ENCODE results near the gene DCHS1. TPM values are rescaled to one million over a fixed set of nuclear protein-coding genes. Genes with fewer than 3 reads are reported as not detected.

Gene DCHS1
- total RNA-seq, 2 experiments from 2014 or later = 0.35 to 0.40 TPM

- peaks cover 59% of the 10 kb centered on the region for H3K36me3 Mint-ChIP-seq (ENCODE audit: low read depth)
- peak overlapping the region; percentile 80 for H3K4me3 Mint-ChIP-seq
- peaks cover 43% of the 10 kb centered on the region for H3K4me1 Mint-ChIP-seq
- no peak for DNase-seq
- ChIA-PET POLR2A (interaction anchor here (0.7 to 1.8 kb wide), 4 partner anchors 9 to 252 kb away, joined by 3 to 7 read pairs (median 5); partner anchors contain the start of gene MRPL17), CTCF (interaction anchor here (0.8 to 3.8 kb wide), 12 partner anchors 10 to 233 kb away, joined by 3 to 14 read pairs (median 5); partner anchors contain the start of gene MRPL17)
- H3K27ac Mint-ChIP-seq = peak overlapping the region; percentile 85
- H3K9me3 Mint-ChIP-seq = no peaks in the 10 kb centered on the region
- H3K27me3 Mint-ChIP-seq = no peaks in the 10 kb centered on the region
These were observed 43.7 kb downstream of the DCHS1 start for GRCh38 chr11:6611963-6612212.

GRCh38 chr11:6611092-6611962, 44.3 kb downstream of the DCHS1 start:
- peak overlapping the region; percentile 80 for H3K4me3 Mint-ChIP-seq
- H3K9me3 Mint-ChIP-seq = no peaks in the 10 kb centered on the region
- peaks cover 42% of the 10 kb centered on the region for H3K4me1 Mint-ChIP-seq
- no peaks in the 10 kb centered on the region for H3K27me3 Mint-ChIP-seq
- CTCF ChIA-PET = interaction anchor here (0.8 to 3.8 kb wide), 11 partner anchors 10 to 232 kb away, joined by 3 to 14 read pairs (median 5); partner anchors contain the start of gene MRPL17
- peaks cover 58% of the 10 kb centered on the region for H3K36me3 Mint-ChIP-seq (ENCODE audit: low read depth)
- peak overlapping the region; percentile 85 for H3K27ac Mint-ChIP-seq
- peak; percentile 30 for DNase-seq
- POLR2A ChIA-PET = interaction anchor here (0.7 to 1.8 kb wide), 4 partner anchors 9 to 252 kb away, joined by 3 to 7 read pairs (median 5); partner anchors contain the start of gene MRPL17

GRCh38 chr11:6610591-6610990, 45.0 kb downstream of the DCHS1 start:
- Mint-ChIP-seq H3K4me1 (peaks cover 39% of the 10 kb centered on the region), H3K36me3 (ENCODE audit: low read depth) (peaks cover 58% of the 10 kb centered on the region), H3K27me3 (no peaks in the 10 kb centered on the region), H3K4me3 (peak overlapping the region; percentile 80), H3K27ac (peak overlapping the region; percentile 85), H3K9me3 (no peaks in the 10 kb centered on the region)
- no peak for DNase-seq
- ChIA-PET POLR2A (no interaction called here), CTCF (interaction anchor here (1.2 to 1.8 kb wide), 2 partner anchors 10 to 61 kb away, joined by 3 to 4 read pairs; no protein-coding TSS in a partner anchor)

- Mint-ChIP-seq H3K4me3 (peak overlapping the region; percentile 80), H3K9me3 (no peaks in the 10 kb centered on the region), H3K27me3 (no peaks in the 10 kb centered on the region), H3K4me1 (peaks cover 38% of the 10 kb centered on the region), H3K36me3 (ENCODE audit: low read depth) (peaks cover 50% of the 10 kb centered on the region), H3K27ac (peak overlapping the region; percentile 42)
- DNase-seq = no peak
- ChIA-PET CTCF (interaction anchor here (1.0 to 3.3 kb wide), 4 partner anchors 10 to 121 kb away, joined by 3 to 10 read pairs (median 4); partner anchors contain the start of gene TPP1), POLR2A (no interaction called here)
These were observed 46.0 kb downstream of the DCHS1 start for GRCh38 chr11:6609502-6610015.

DNA sequence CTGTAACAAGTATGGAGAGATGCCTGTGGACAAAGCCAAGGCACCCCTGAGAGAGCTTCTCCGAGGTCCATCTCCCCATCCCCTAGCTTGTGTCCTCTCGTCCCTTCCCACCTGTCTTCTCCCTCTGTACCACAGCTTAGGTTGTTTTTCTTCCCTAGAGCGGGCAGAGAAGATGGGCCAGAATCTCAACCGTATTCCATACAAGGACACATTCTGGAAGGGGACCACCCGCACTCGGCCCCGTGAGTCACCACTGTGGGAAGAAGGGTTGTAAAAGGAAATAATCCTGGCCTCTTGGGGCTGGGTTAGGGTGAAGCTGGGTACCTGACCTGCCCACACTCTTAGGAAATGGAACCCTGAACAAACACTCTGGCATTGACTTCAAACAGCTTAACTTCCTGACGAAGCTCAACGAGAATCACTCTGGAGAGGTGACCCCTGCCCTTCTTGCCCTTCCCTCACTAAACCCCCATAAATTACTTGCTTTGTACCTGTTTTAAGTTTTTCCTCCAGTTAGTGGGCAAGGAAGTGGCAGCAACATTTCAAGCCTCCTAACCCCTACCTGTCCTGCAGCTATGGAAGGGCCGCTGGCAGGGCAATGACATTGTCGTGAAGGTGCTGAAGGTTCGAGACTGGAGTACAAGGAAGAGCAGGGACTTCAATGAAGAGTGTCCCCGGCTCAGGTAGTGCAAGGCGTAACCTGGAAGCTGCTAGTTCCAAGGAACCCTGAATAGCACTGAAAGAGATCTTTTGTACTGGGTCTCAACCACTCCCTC, 46.7 kb downstream of the DCHS1 start:
- Mint-ChIP-seq H3K9me3 (no peaks in the 10 kb centered on the region), H3K27ac (peak overlapping the region; percentile 44), H3K27me3 (no peaks in the 10 kb centered on the region), H3K4me3 (no peak overlapping the region), H3K36me3 (ENCODE audit: low read depth) (peaks cover 50% of the 10 kb centered on the region), H3K4me1 (peaks cover 38% of the 10 kb centered on the region)
- ChIA-PET POLR2A (no interaction called here), CTCF (interaction anchor here (1.0 to 3.3 kb wide), 4 partner anchors 10 to 120 kb away, joined by 3 to 10 read pairs (median 4); partner anchors contain the start of gene TPP1)
- DNase-seq = no peak

GRCh38 chr11:6608011-6608410, 47.6 kb downstream of the DCHS1 start:
- Mint-ChIP-seq H3K27me3 (no peaks in the 10 kb centered on the region), H3K4me1 (peaks cover 38% of the 10 kb centered on the region), H3K27ac (peak overlapping the region; percentile 90), H3K36me3 (ENCODE audit: low read depth) (peaks cover 50% of the 10 kb centered on the region), H3K4me3 (no peak overlapping the region), H3K9me3 (no peaks in the 10 kb centered on the region)
- POLR2A ChIA-PET = no interaction called here
- CTCF ChIA-PET = interaction anchor here (1.0 to 3.3 kb wide), 3 partner anchors 11 to 64 kb away, joined by 3 to 10 read pairs (median 5); partner anchors contain the start of gene TPP1
- DNase-seq = no peak

GRCh38 chr11:6607190-6607795, 48.3 kb downstream of the DCHS1 start:
- POLR2A ChIA-PET = no interaction called here
- peak; percentile 4 for DNase-seq
- H3K27me3 Mint-ChIP-seq = no peaks in the 10 kb centered on the region
- CTCF ChIA-PET = interaction anchor here (0.9 to 3.3 kb wide), 2 partner anchors 12 to 76 kb away, joined by 5 to 10 read pairs; partner anchors contain the start of genes MRPL17 and TPP1
- peaks cover 50% of the 10 kb centered on the region for H3K36me3 Mint-ChIP-seq (ENCODE audit: low read depth)
- peaks cover 38% of the 10 kb centered on the region for H3K4me1 Mint-ChIP-seq
- no peak overlapping the region for H3K4me3 Mint-ChIP-seq
- peak overlapping the region; percentile 90 for H3K27ac Mint-ChIP-seq
- H3K9me3 Mint-ChIP-seq = no peaks in the 10 kb centered on the region

- H3K4me1 Mint-ChIP-seq = peaks cover 38% of the 10 kb centered on the region
- H3K36me3 Mint-ChIP-seq (ENCODE audit: low read depth) = peaks cover 52% of the 10 kb centered on the region
- no peak overlapping the region for H3K4me3 Mint-ChIP-seq
These were observed 49.0 kb downstream of the DCHS1 start for GRCh38 chr11:6606471-6607189.

DNA sequence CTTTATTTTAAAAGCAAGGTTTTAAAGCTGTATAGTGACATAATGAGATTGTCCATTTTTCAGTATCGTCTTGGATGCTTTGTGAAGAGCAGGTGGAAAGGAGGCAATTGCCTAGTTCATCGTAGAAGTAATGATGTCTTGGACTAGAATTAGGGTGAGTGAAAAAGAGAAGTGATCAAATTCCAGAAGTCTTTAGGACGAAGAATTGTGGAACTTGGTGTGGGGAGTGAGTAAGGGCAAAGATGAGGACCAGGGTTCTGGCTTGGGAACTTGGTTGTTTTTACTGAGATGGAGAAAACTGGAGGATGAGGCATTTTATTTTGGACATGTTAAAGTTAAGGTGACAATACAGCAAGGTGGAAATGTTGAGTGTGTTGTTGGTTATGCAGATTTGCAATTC, 50.8 kb downstream of the DCHS1 start:
- H3K27ac Mint-ChIP-seq = no peak overlapping the region
- DNase-seq = no peak
- no peaks in the 10 kb centered on the region for H3K27me3 Mint-ChIP-seq
- ChIA-PET CTCF (interaction anchor here (1.0 to 3.7 kb wide), 9 partner anchors 8 to 142 kb away, joined by 3 to 28 read pairs (median 4); partner anchors contain the start of genes MRPL17 and TPP1), POLR2A (no interaction called here)
- H3K36me3 Mint-ChIP-seq (ENCODE audit: low read depth) = peaks cover 39% of the 10 kb centered on the region
- peaks cover 21% of the 10 kb centered on the region for H3K4me1 Mint-ChIP-seq
- H3K4me3 Mint-ChIP-seq = no peak overlapping the region
- H3K9me3 Mint-ChIP-seq = no peaks in the 10 kb centered on the region

More at GRCh38 chr11:6606471-6607189, 49.0 kb downstream of the DCHS1 start:
- H3K27ac Mint-ChIP-seq = peak overlapping the region; percentile 90
- POLR2A ChIA-PET = no interaction called here
- CTCF ChIA-PET = interaction anchor here (0.9 to 3.3 kb wide), 2 partner anchors 13 to 77 kb away, joined by 5 to 10 read pairs; partner anchors contain the start of genes MRPL17 and TPP1
- DNase-seq = peak; percentile 61
- no peaks in the 10 kb centered on the region for H3K9me3 Mint-ChIP-seq
- H3K27me3 Mint-ChIP-seq = no peaks in the 10 kb centered on the region

DNA sequence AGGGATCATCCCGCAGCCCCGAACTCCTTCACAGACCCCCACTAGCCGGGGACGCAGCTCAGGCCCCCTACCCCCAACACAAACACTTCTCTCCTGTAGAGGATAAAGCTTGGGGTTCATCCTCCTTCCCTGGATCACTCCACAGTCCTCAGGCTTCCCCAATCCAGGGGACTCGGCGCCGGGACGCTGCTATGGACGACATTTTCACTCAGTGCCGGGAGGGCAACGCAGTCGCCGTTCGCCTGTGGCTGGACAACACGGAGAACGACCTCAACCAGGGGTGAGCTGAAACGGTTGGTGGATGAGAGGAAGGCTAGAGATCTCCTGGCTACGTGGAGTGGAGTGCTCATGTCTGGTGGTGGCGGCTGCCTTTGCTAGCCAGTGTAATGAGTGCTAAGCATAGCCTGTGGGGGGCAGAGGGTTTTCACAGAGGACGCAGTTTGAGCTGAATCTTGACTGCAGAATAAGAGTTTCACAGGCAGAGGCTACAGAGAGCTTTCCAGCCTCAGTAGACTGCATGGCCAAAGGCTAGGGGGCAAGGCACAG, 51.5 kb downstream of the DCHS1 start:
- H3K9me3 Mint-ChIP-seq = no peaks in the 10 kb centered on the region
- H3K36me3 Mint-ChIP-seq (ENCODE audit: low read depth) = peaks cover 39% of the 10 kb centered on the region
- CTCF ChIA-PET = interaction anchor here (0.9 to 3.7 kb wide), 10 partner anchors 9 to 141 kb away, joined by 3 to 28 read pairs (median 4); partner anchors contain the start of genes MRPL17 and TPP1
- peak; percentile 69 for DNase-seq
- POLR2A ChIA-PET = interaction anchor here (0.6 kb wide), 1 partner anchor 99 kb away, joined by 4 read pairs; no protein-coding TSS in a partner anchor
- peaks cover 22% of the 10 kb centered on the region for H3K4me1 Mint-ChIP-seq
- no peak overlapping the region for H3K27ac Mint-ChIP-seq
- no peaks in the 10 kb centered on the region for H3K27me3 Mint-ChIP-seq
- H3K4me3 Mint-ChIP-seq = no peak overlapping the region

Data from activated CD4-positive, alpha-beta T cell treated with anti-CD3 and anti-CD28 coated beads, Interleukin-2, amount 10 ng/mL, durations not matched to agents 7 days and 5 days (primary cell).